T1000 (cell line): ENCODE results near the gene ALMS1.
"Not testable (repeated sequence)": the region's sequence is repeated elsewhere in the genome, so short reads cannot be mapped to it uniquely, and the experiment has no call there.

Experiments used
- DNase-seq: peaks from one replicate; lab custom pipeline; 2025; ENCODE audit warnings: mixed read lengths; lab: John Stamatoyannopoulos, UW

ALMS1 gene

GRCh38 chr2:73624625-73625024 is 239.0 kb downstream of the ALMS1 start:
- not testable (repeated sequence) for DNase-seq

- DNase-seq = not testable (repeated sequence)
These were observed 240.6 kb downstream of the ALMS1 start for GRCh38 chr2:73626237-73626636.

GRCh38 chr2:73628493-73628892 is 242.9 kb downstream of the ALMS1 start:
- not testable (repeated sequence) for DNase-seq

- DNase-seq = not testable (repeated sequence)
These were observed 245.1 kb downstream of the ALMS1 start for GRCh38 chr2:73630662-73631266.

- not testable (repeated sequence) for DNase-seq
These were observed 251.3 kb downstream of the ALMS1 start for GRCh38 chr2:73636977-73637376.

- DNase-seq = no peak
These were observed 252.8 kb downstream of the ALMS1 start for GRCh38 chr2:73638429-73638828.

- DNase-seq = no peak
These were observed 254.9 kb downstream of the ALMS1 start for GRCh38 chr2:73640511-73640911.

GRCh38 chr2:73640946-73641766 is 255.5 kb downstream of the ALMS1 start:
- no peak for DNase-seq

- no peak for DNase-seq
These were observed 256.1 kb downstream of the ALMS1 start for GRCh38 chr2:73641767-73642062.

- no peak for DNase-seq
These were observed 256.8 kb downstream of the ALMS1 start, which contains the start of gene NAT8 for GRCh38 chr2:73642338-73643018. Gene NAT8, minus strand, starts transcription at chr2:73642422. Its CDS starts 794 bp downstream, at chr2:73641628.

- not testable (repeated sequence) for DNase-seq
These were observed 262.1 kb downstream of the ALMS1 start for GRCh38 chr2:73647690-73648089.

GRCh38 chr2:73651591-73652230 is 266.1 kb downstream of the ALMS1 start:
- DNase-seq = no peak

- no peak for DNase-seq
These were observed 266.7 kb downstream of the ALMS1 start for GRCh38 chr2:73652348-73652747.

GRCh38 chr2:73654175-73654574 is 268.5 kb downstream of the ALMS1 start:
- DNase-seq = no peak
